IPS-18a (cell line): ENCODE results near the gene CBLIF.
"Not testable (repeated sequence)": the region's sequence is repeated elsewhere in the genome, so short reads cannot be mapped to it uniquely, and the experiment has no call there.

Source experiments
- H3K27ac ChIP-seq: one replicate; pipeline ENCODE4 v1.5.1; 2013; ENCODE audit warnings: low read length
- H3K27me3 ChIP-seq: one replicate; pipeline ENCODE4 v1.6.1; 2013; ENCODE audit warnings: mild to moderate bottlenecking, low read length; ENCODE audit not compliant: control insufficient read depth, insufficient read depth
- H3K36me3 ChIP-seq: one replicate; pipeline ENCODE4 v1.6.1; 2013; ENCODE audit warnings: low read depth, low read length; ENCODE audit not compliant: control insufficient read depth
- H3K4me1 ChIP-seq: one replicate; pipeline ENCODE4 v1.6.1; 2013; ENCODE audit warnings: low read depth, low read length; ENCODE audit not compliant: control insufficient read depth
- H3K4me3 ChIP-seq: one replicate; pipeline ENCODE4 v1.5.1; 2013; ENCODE audit warnings: low read length
- H3K9ac ChIP-seq: one replicate; pipeline ENCODE4 v1.6.1; 2013; ENCODE audit warnings: mild to moderate bottlenecking, low read length, moderate library complexity
- H3K9me3 ChIP-seq: one replicate; pipeline ENCODE4 v1.6.1; 2013; ENCODE audit warnings: low read depth, low read length; ENCODE audit not compliant: control insufficient read depth

The CBLIF gene

GRCh38 chr11:59866836-59867235 lies 21.5 kb upstream of the CBLIF start:
- no peak overlapping the region for H3K4me3 ChIP-seq
- no peaks in the 10 kb centered on the region for H3K36me3 ChIP-seq
- no peak overlapping the region for H3K9ac ChIP-seq
- no peaks in the 10 kb centered on the region for H3K4me1 ChIP-seq
- H3K27me3 ChIP-seq = no peaks in the 10 kb centered on the region
- no peak overlapping the region for H3K27ac ChIP-seq
- H3K9me3 ChIP-seq = no peaks in the 10 kb centered on the region

GRCh38 chr11:59866397-59866796 lies 21.1 kb upstream of the CBLIF start, which contains the start of gene TCN1:
Gene TCN1, minus strand, starts transcription at chr11:59866487. Its CDS starts 17 bp downstream, at chr11:59866470.
- no peak within 1 kb of the TSS for H3K9ac ChIP-seq
- H3K9me3 ChIP-seq = no peaks in the 10 kb centered on the region
- H3K36me3 ChIP-seq = no peaks in the 10 kb centered on the region
- no peak within 1 kb of the TSS for H3K27ac ChIP-seq
- H3K4me1 ChIP-seq = no peaks in the 10 kb centered on the region
- H3K27me3 ChIP-seq = no peaks in the 10 kb centered on the region
- no peak within 1 kb of the TSS for H3K4me3 ChIP-seq

DNA sequence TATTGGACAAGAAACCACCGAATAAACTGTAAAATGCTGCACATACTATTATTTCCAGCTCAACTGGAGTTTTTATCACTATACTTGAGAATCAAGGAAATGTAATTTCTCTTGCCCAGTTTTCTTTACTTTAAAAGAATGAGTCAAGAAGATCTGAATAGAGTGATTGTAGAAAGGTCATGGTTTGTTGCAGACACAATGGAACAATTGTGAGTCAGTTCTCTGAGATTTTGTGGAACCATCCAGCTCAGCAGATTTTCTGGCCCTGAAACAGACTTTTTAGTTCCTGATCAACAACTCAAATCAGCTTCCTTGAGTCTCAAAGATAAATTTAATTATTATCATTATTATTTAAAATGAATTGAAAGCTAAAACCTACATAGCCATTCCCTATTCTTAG lies 19.7 kb upstream of the CBLIF start:
- no peaks in the 10 kb centered on the region for H3K9me3 ChIP-seq
- no peaks in the 10 kb centered on the region for H3K27me3 ChIP-seq
- H3K36me3 ChIP-seq = no peaks in the 10 kb centered on the region
- no peak overlapping the region for H3K9ac ChIP-seq
- no peak overlapping the region for H3K27ac ChIP-seq
- no peak overlapping the region for H3K4me3 ChIP-seq
- no peaks in the 10 kb centered on the region for H3K4me1 ChIP-seq

DNA sequence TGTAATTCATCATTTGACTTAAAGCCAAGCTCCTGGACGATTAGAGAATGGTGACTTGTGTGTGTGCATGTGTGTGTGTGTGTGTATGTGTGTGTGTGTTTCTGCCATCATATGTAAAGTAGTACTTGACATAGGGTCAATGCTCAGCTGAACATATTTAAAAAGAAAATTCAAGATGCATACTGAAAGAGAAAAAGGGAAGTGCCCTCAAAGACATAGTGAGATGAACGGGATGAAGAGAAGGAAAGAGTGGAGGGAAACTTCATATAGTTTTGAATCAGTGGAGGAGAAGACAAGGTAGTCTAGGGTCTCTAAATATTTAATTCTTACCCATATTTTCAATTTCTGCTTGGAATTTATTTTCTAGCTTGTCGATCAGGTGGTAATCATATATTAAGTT lies 17.0 kb upstream of the CBLIF start:
- no peak overlapping the region for H3K9ac ChIP-seq
- H3K27me3 ChIP-seq = no peaks in the 10 kb centered on the region
- H3K4me3 ChIP-seq = no peak overlapping the region
- no peaks in the 10 kb centered on the region for H3K9me3 ChIP-seq
- peaks cover 5% of the 10 kb centered on the region for H3K4me1 ChIP-seq
- no peak overlapping the region for H3K27ac ChIP-seq
- no peaks in the 10 kb centered on the region for H3K36me3 ChIP-seq

GRCh38 chr11:59859673-59860072 lies 14.4 kb upstream of the CBLIF start:
- no peak overlapping the region for H3K4me3 ChIP-seq
- no peak overlapping the region for H3K27ac ChIP-seq
- H3K27me3 ChIP-seq = no peaks in the 10 kb centered on the region
- H3K4me1 ChIP-seq = peaks cover 8% of the 10 kb centered on the region
- no peaks in the 10 kb centered on the region for H3K9me3 ChIP-seq
- H3K9ac ChIP-seq = no peak overlapping the region
- H3K36me3 ChIP-seq = no peaks in the 10 kb centered on the region

DNA sequence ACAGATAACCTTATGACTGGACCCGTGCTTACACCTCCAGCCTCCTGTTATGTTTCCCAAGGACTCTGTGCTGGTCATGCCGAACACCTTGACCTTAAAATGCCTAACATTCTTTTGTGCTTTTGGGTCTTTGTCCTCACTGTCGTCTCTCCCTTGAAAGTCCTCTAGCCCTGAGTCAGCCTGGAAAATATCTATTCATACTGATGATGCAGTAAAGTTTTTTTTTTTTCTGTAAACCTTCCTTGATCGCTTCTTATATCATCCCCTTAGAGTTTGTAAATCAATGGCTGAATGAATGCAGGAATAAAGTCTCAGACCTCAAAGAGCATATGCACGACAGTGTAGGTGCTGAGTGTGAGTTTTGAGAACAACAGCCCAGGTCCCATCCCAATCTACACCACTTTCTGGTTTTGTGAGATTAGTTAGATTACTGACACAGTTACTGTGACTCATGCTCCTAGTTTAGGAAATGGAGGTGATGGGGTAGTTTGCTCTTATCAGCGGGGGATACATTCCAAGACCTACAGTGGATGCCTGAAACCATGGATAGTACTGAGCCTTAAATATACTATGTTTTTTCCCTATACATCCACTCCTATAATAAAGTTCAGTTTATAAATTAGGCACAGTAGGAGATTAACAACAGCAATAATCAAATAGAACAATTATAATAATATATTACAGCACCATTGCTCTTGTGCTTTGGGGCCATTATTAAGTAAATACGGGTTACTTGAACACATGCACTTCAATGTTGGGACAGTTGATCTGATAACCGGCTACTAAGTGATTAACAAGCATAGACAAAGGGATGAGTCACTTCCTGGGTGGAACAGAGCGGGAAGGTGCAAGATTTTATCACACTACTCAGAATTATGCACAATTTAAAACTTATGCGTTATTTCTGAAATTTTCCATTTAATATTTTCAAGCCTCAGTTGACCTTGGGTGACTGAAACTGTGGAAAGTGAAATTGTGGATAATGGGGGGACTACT lies 12.4 kb upstream of the CBLIF start:
- Histone ChIP-seq H3K4me3 (no peak overlapping the region), H3K27ac (peak overlapping the region; percentile 39), H3K9ac (no peak overlapping the region), H3K27me3 (no peaks in the 10 kb centered on the region), H3K9me3 (no peaks in the 10 kb centered on the region), H3K4me1 (peaks cover 8% of the 10 kb centered on the region), H3K36me3 (no peaks in the 10 kb centered on the region)

DNA sequence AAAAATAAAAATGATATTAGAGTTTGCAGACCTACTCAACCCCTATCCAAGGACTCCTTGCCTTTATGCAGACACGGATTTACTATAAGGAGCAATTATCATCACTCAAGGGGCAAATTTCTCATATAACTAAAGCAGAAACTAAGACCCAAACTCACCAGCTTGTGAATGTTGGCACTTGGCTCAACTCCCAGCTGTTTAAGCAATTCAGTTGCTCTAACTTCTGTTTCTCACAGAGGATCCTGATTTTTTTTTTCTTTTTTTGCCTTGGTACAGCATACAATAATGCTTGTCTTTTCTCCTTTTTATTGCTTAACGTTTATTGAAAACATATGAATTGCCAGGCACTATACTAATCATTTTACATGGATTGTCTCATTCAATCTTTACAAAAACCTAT lies 9.6 kb upstream of the CBLIF start:
- Histone ChIP-seq H3K27me3 (no peaks in the 10 kb centered on the region), H3K4me1 (peaks cover 8% of the 10 kb centered on the region), H3K4me3 (no peak overlapping the region), H3K36me3 (no peaks in the 10 kb centered on the region), H3K27ac (no peak overlapping the region), H3K9ac (no peak overlapping the region), H3K9me3 (no peaks in the 10 kb centered on the region)

- not testable (repeated sequence) for H3K9ac ChIP-seq, H3K27ac ChIP-seq, H3K4me3 ChIP-seq, H3K4me1 ChIP-seq, H3K36me3 ChIP-seq, H3K9me3 ChIP-seq, H3K27me3 ChIP-seq
Observed at GRCh38 chr11:59851416-59851815, 6.1 kb upstream of the CBLIF start.

DNA sequence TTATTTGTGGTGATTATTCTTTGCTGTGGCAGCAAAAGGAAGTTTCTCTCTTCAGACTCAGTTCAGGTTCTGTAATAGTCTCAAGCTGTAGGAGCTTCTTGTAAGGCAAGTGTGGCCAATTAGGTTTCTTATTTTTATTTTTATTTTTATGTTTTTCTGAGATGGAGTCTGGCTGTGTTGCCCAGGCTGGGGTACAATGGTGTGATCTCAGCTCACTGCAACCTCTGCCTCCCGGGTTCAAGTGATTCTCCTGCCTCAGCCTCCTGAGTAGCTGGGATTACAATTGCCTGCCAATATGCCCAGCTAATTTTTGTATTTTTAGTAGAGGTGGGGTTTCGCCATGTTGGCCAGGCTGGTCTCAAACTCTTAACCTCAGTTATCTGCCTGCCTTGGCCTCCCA lies 4.3 kb upstream of the CBLIF start:
- not testable (repeated sequence) for H3K36me3 ChIP-seq, H3K4me3 ChIP-seq, H3K27me3 ChIP-seq, H3K4me1 ChIP-seq, H3K9ac ChIP-seq, H3K9me3 ChIP-seq, H3K27ac ChIP-seq

GRCh38 chr11:59849129-59849528 lies 3.8 kb upstream of the CBLIF start:
- H3K27me3 ChIP-seq = no peaks in the 10 kb centered on the region
- H3K27ac ChIP-seq = no peak overlapping the region
- no peak overlapping the region for H3K4me3 ChIP-seq

GRCh38 chr11:59848439-59848838 lies 3.1 kb upstream of the CBLIF start:
- not testable (repeated sequence) for H3K4me1 ChIP-seq, H3K9me3 ChIP-seq, H3K9ac ChIP-seq, H3K4me3 ChIP-seq, H3K27ac ChIP-seq, H3K27me3 ChIP-seq, H3K36me3 ChIP-seq

More at GRCh38 chr11:59849129-59849528, 3.8 kb upstream of the CBLIF start:
- Histone ChIP-seq H3K36me3 (no peaks in the 10 kb centered on the region), H3K9ac (no peak overlapping the region), H3K4me1 (no peaks in the 10 kb centered on the region), H3K9me3 (no peaks in the 10 kb centered on the region)

DNA sequence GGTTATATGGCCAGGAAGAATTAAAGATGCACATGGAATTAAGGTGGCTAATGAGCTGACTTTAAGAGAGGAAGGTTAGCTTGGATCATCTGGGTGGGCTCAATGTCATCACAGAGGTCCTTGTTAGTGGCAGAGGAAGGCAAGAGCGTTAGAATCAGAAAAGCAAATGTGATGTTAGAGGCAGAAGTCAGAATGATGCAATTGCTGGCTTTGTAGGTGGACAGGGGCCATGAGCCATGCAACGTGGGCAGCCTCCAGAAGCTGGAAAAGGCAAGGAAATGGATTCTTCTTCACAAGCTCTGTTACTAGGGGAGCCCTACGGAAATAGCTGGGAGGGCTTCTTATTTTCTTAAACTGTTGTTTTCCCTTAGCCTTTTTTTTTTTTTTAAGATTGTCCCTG lies 2.3 kb upstream of the CBLIF start:
- H3K4me3 ChIP-seq = no peak overlapping the region
- no peaks in the 10 kb centered on the region for H3K9me3 ChIP-seq
- no peak overlapping the region for H3K9ac ChIP-seq
- no peaks in the 10 kb centered on the region for H3K4me1 ChIP-seq
- H3K36me3 ChIP-seq = no peaks in the 10 kb centered on the region
- no peak overlapping the region for H3K27ac ChIP-seq
- no peaks in the 10 kb centered on the region for H3K27me3 ChIP-seq
